Inferior parietal cortex (tissue), 1 donor: ENCODE results near the gene CLEC2B.

ENCODE experiments used
- DNase-seq: peaks from one replicate; pipeline ENCODE4 v3.0.0-alpha.2; 2016; ENCODE audit errors: extremely low spot score

The CLEC2B gene

GRCh38 chr12:9808504-9808903, 60.6 kb downstream of the CLEC2B start:
- DNase-seq: no peak

- DNase-seq: no peak
Observed at GRCh38 chr12:9806714-9807113, 62.4 kb downstream of the CLEC2B start.

GRCh38 chr12:9805883-9806282, 63.3 kb downstream of the CLEC2B start:
- DNase-seq: no peak
